Gastroesophageal sphincter (tissue), 4 donors: ENCODE data around the gene TRIM59. TPM values are rescaled to one million over a fixed set of nuclear protein-coding genes. Genes with fewer than 3 reads are reported as not detected.

Experiments
- ATAC-seq: fragments of 150-250 bp; one replicate; pipeline ENCODE4 v1.9.1; 2016; ENCODE audit warnings: mild to moderate bottlenecking, moderate library complexity
- H3K27ac ChIP-seq, 4 donors: fragments of 200-600 bp; sonication (generic) in 3 of 4; 1 replicate in 3 of 4; 2 replicates in 1 of 4; pipeline ENCODE4 v1.5.1; 2016 to 2019
- H3K27me3 ChIP-seq: fragments of 200-600 bp; sonication (generic); one replicate; pipeline ENCODE4 v1.5.1; 2019
- H3K36me3 ChIP-seq, 2 donors: fragments of 200-600 bp; sonication (generic); one replicate each; pipeline ENCODE4 v1.5.1; 2019; ENCODE audit warnings: control low read depth in 1 of 2
- H3K4me1 ChIP-seq, 3 donors: fragments of 200-600 bp; sonication (generic); 1 replicate in 2 of 3; 2 replicates in 1 of 3; pipeline ENCODE4 v1.5.1; 2016 to 2019; ENCODE audit warnings: control low read depth in 2 of 3
- H3K4me3 ChIP-seq, 2 donors: fragments of 200-600 bp; sonication (generic); one replicate each; pipeline ENCODE4 v1.5.1; 2019; ENCODE audit warnings: mild to moderate bottlenecking in 1 of 2, moderate library complexity in 1 of 2
- H3K9me3 ChIP-seq, 3 donors: fragments of 200-600 bp; sonication (generic); one replicate each; pipeline ENCODE4 v1.5.1; 2017 to 2019; ENCODE audit warnings: control low read depth in 2 of 3
- EP300 ChIP-seq: sonication (generic); formaldehyde crosslinking; IDR thresholded peaks from one replicate; pipeline ENCODE4 v1.6.1; 2017; ENCODE audit warnings: antibody characterized with exemption, mild to moderate bottlenecking
- POLR2A ChIP-seq, 2 donors: fragments of 450-650 bp; IDR thresholded peaks; one replicate each; pipeline ENCODE4 v1.6.1; 2017; ENCODE audit warnings: antibody characterized with exemption in 2 of 2, mild to moderate bottlenecking in 2 of 2, moderate library complexity in 1 of 2
- POLR2AphosphoS5 ChIP-seq: sonication (generic); formaldehyde crosslinking; IDR thresholded peaks from one replicate; pipeline ENCODE4 v1.6.1; 2017; ENCODE audit warnings: antibody characterized with exemption
- WGBS, 2 donors: methylation state at CpG; one replicate each; pipeline ENCODE4 v1.1.5; 2018; ENCODE audit warnings: low coverage in 1 of 2; 5-methylcytosine and 5-hydroxymethylcytosine counted together
- small RNA-seq, 4 donors: library from RNA; depleted of rRNA; stranded (forward); fragments of <200 nt; gene quantifications; one replicate each; pipeline ENCODE3, GENCODE V24; 2016
- total RNA-seq, 4 donors: library from RNA; depleted of rRNA; stranded (reverse); fragments of >200 nt; gene quantifications; one replicate each; pipeline ENCODE4 v1.1.0, GENCODE V29; 2016
- TF ChIP-seq, protein P1 (sequence below), 4 experiments: fragments of 200-600 bp in 2 of 4; fragments of 450-650 bp in 2 of 4; sonication (generic) in 1 of 4; IDR thresholded peaks; one replicate each; pipeline ENCODE4 v1.5.1; 2017 to 2019; ENCODE audit warnings: antibody characterized with exemption in 4 of 4, mild to moderate bottlenecking in 2 of 4, moderate library complexity in 2 of 4

Gene TRIM59
- total RNA-seq, 4 donors from 2014 or later: 2.2 to 3.2 (median 2.5) TPM

DNA sequence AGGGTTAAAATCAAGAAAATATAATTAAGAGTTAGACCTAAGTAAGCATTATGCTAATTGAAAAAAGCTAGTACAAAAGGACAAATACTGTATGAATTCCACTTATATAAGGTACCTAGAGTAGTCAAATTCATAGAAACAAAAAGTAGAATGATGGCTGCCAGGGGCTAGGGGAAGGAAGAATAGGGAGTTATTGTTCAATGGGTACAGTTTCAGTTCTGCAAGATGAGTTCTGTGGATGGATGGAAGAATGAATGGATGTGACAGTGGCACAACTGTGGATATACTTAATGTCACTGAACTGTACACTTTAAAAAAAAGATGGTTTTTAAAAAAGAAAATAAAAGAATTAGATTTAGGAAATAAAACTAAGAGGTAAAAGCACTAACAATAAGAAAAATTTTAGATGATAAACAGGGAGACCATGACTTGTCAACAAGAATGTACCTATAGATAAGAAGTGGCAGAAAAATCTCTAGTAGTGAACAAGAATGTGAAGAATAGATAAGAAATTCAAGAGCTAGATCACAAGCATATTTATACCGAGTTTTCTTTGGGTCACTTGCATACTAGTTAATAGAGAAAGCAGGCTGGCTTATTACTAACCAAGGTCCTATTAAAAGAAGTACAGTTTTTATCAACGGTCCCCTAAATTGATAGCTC lies 56.1 kb downstream of the TRIM59 start:
- H3K4me1 ChIP-seq: peaks cover 0 to 8% (median 4%) of the 10 kb centered on the region in 3 donors
- WGBS, 2 donors: 84 to 89% methylated on average over 2 of the region's 2 CpGs
- H3K9me3 ChIP-seq: no peaks in the 10 kb centered on the region
- TF ChIP-seq EP300 (no peak), POLR2A (IDR thresholded peaks at IDR 0.05) (no peak)
- TF ChIP-seq, protein P1, sequence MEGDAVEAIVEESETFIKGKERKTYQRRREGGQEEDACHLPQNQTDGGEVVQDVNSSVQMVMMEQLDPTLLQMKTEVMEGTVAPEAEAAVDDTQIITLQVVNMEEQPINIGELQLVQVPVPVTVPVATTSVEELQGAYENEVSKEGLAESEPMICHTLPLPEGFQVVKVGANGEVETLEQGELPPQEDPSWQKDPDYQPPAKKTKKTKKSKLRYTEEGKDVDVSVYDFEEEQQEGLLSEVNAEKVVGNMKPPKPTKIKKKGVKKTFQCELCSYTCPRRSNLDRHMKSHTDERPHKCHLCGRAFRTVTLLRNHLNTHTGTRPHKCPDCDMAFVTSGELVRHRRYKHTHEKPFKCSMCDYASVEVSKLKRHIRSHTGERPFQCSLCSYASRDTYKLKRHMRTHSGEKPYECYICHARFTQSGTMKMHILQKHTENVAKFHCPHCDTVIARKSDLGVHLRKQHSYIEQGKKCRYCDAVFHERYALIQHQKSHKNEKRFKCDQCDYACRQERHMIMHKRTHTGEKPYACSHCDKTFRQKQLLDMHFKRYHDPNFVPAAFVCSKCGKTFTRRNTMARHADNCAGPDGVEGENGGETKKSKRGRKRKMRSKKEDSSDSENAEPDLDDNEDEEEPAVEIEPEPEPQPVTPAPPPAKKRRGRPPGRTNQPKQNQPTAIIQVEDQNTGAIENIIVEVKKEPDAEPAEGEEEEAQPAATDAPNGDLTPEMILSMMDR (IDR thresholded peaks at IDR 0.05): no peak
- no peak overlapping the region for H3K27ac ChIP-seq
- no peaks in the 10 kb centered on the region for H3K36me3 ChIP-seq
- no peak for ATAC-seq
- no peaks in the 10 kb centered on the region for H3K27me3 ChIP-seq
- no peak overlapping the region for H3K4me3 ChIP-seq

DNA sequence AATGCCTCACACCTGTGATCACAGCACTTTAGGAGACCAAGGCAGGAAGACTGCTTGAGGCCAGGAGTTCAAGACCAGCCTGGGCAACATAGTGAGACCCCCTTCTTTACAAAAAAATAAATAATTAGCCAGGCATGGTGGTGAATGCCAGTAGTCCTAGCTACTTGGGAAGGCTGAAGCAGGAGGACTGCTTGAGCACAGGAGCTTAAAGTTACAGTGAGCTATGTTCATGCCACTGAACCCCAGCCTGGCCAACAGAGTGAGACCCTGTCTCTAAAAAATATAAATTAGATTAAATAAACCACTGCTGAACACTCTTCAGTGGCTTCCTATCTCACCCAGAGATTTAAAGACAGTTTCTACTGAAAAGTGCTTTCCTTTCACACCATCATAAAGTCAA lies 56.8 kb downstream of the TRIM59 start:
- Histone ChIP-seq H3K27me3 (no peaks in the 10 kb centered on the region), H3K36me3 (no peaks in the 10 kb centered on the region), H3K4me1 (peaks cover 0 to 2% (median 0%) of the 10 kb centered on the region in 3 donors), H3K4me3 (no peak overlapping the region), H3K9me3 (no peaks in the 10 kb centered on the region), H3K27ac (no peak overlapping the region)
- no peak for ATAC-seq
- TF ChIP-seq POLR2A (IDR thresholded peaks at IDR 0.05): no peak
- TF ChIP-seq EP300: no peak
- TF ChIP-seq, protein P1 (IDR thresholded peaks at IDR 0.05): no peak
- no peak for TF ChIP-seq POLR2AphosphoS5

DNA sequence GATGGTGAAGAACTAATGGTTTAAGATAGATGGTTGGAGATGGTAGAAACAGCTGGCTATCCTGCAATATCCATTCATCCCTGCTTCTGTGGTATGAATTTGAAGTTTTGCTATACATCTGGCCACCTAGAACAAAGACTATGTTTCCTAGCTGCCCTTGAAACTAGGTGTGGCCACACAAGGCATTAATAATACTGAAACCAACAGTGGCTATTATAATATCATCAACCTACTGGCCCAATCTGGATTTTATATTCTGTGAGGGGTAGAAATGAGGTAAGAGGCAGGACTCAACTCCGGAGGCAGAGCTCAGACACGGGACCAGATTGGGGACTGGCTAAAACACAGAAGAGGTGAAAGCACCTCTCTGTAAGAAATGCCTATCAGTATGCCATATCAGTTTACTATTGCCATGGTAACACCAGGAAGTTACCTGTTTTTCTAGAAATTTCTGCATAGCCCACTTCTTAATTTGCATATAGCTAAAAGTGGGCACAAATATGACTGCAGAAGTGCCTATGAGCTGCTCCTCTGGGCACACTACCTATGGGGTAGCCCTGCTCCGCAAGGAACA lies 58.9 kb downstream of the TRIM59 start:
- 80 to 90% methylated on average over 3 of the region's 3 CpGs for WGBS, 2 donors

More for the DNA sequence above, 58.9 kb downstream of the TRIM59 start:
- Histone ChIP-seq H3K9me3 (no peaks in the 10 kb centered on the region), H3K4me1 (no peaks in the 10 kb centered on the region), H3K4me3 (no peak overlapping the region), H3K27ac (no peak overlapping the region), H3K36me3 (no peaks in the 10 kb centered on the region), H3K27me3 (no peaks in the 10 kb centered on the region)
- ATAC-seq: no peak
- no peak for TF ChIP-seq EP300
- no peak for TF ChIP-seq POLR2A (IDR thresholded peaks at IDR 0.05)
- TF ChIP-seq, protein P1 (IDR thresholded peaks at IDR 0.05): no peak
- TF ChIP-seq POLR2AphosphoS5: no peak

Small RNAs within 50 kb of the gene (small RNA-seq; reads per million reads assigned to genes)
- gene MIR15B: 3.3 to 8.7 (median 5.9) reads per million in 4 donors
- 0.45 to 1.1 (median 0.85) reads per million in 4 donors for gene MIR16-2
- gene RNU7-136P: 0 reads per million in 4 donors

Other genes starting within 250 kb of the TRIM59 start
- gene C3orf80, start 224.4 kb downstream of the TRIM59 start, total RNA-seq: 1 to 10 TPM in 1 of 4 donors, under 1 TPM in 3; 0.12 to 1.1 (median 0.46) TPM
- 10 to 100 TPM; 14.9 to 36.6 (median 20.1) TPM for gene IFT80, start 50.6 kb downstream of the TRIM59 start, total RNA-seq
- gene SMC4, start 50.1 kb downstream of the TRIM59 start, total RNA-seq: 10 to 100 TPM; 21.7 to 40.8 (median 26.9) TPM
- gene KPNA4, start 115.8 kb upstream of the TRIM59 start, total RNA-seq: 10 to 100 TPM; 42.7 to 69.5 (median 55.6) TPM
- gene ARL14, start 227.4 kb upstream of the TRIM59 start, total RNA-seq: not detected